Subcutaneous abdominal adipose tissue (tissue), 5 donors: ENCODE measurements around the gene KCTD1.
A peak's percentile ranks its signal among the peaks of the same experiment; 100 is the strongest.

Source experiments
- H3K27ac ChIP-seq: one replicate; pipeline ENCODE4 v1.7.0; 2013; ENCODE audit warnings: low read depth, mild to moderate bottlenecking, inconsistent platforms, low read length, moderate library complexity
- H3K27me3 ChIP-seq, 5 donors: one replicate each; pipeline ENCODE4 v1.7.0; 2013; ENCODE audit warnings: low read length in 5 of 5, inconsistent platforms in 1 of 5; ENCODE audit not compliant: control insufficient read depth in 5 of 5, insufficient read depth in 4 of 5
- H3K36me3 ChIP-seq, 5 donors: one replicate each; pipeline ENCODE4 v1.7.0; 2013; ENCODE audit warnings: low read length in 5 of 5; ENCODE audit not compliant: control insufficient read depth in 5 of 5, insufficient read depth in 5 of 5
- H3K4me1 ChIP-seq, 5 donors: one replicate each; pipeline ENCODE4 v1.7.0; 2013; ENCODE audit warnings: low read length in 5 of 5, mild to moderate bottlenecking in 3 of 5, moderate library complexity in 1 of 5; ENCODE audit not compliant: control insufficient read depth in 5 of 5, insufficient read depth in 5 of 5
- H3K4me3 ChIP-seq, 5 donors: one replicate each; pipeline ENCODE4 v1.7.0; 2013; ENCODE audit warnings: low read length in 5 of 5, low read depth in 1 of 5
- H3K9ac ChIP-seq, 5 donors: one replicate each; pipeline ENCODE4 v1.7.0; 2013; ENCODE audit warnings: low read length in 5 of 5, mild to moderate bottlenecking in 4 of 5, moderate library complexity in 3 of 5
- H3K9me3 ChIP-seq, 5 donors: one replicate each; pipeline ENCODE4 v1.7.0; 2013; ENCODE audit warnings: low read length in 5 of 5; ENCODE audit not compliant: control insufficient read depth in 5 of 5
- donor health status: healthy.
- donor health status: healthy.
- donor health status: healthy.
- donor health status: healthy.
- donor health status: healthy.

KCTD1 gene

DNA sequence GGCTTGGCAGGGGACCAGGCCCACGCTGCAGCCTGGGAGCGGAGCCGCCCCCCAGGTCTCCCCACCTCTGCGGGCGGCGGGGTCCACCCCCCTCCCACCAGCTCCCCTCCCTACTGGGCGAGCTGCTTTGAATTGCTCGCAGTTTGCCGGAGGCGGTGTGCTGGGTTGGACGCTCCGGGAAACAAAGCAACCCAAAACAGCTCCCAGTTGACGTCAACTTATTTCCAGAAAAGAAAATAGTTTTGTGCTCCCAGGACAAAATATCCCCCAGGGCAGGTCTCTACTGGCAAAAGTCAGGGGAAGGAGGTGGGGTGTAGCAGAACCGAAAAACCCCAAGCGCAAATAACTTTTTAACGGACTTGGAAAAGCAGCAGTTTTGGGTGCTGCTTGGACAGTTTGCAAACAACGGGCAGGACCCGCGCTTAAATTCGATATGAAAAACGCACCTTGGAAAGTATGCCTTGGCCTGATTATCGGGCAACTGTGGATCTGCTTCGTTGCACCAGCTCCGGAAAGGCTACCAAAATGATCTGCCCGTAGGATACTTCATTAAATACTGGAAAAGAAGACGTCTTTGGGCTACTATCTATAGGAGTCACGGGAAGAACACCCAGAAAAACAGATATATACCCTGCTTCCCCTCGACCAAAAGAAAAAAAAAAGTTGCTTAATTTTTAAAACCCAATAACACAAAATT lies 2.8 kb upstream of the KCTD1 start:
- H3K27ac ChIP-seq, result no peak overlapping the region
- no peak overlapping the region for H3K9ac ChIP-seq
- H3K4me1 ChIP-seq, result peaks cover 0 to 44% (median 37%) of the 10 kb centered on the region in 5 donors
- H3K27me3 ChIP-seq, result peaks cover 0 to 9% (median 2%) of the 10 kb centered on the region in 5 donors
- peak overlapping the region in 4 of 5 donors; percentile 39 to 88 (median 81) for H3K4me3 ChIP-seq
- no peaks in the 10 kb centered on the region for H3K9me3 ChIP-seq
- no peaks in the 10 kb centered on the region for H3K36me3 ChIP-seq

DNA sequence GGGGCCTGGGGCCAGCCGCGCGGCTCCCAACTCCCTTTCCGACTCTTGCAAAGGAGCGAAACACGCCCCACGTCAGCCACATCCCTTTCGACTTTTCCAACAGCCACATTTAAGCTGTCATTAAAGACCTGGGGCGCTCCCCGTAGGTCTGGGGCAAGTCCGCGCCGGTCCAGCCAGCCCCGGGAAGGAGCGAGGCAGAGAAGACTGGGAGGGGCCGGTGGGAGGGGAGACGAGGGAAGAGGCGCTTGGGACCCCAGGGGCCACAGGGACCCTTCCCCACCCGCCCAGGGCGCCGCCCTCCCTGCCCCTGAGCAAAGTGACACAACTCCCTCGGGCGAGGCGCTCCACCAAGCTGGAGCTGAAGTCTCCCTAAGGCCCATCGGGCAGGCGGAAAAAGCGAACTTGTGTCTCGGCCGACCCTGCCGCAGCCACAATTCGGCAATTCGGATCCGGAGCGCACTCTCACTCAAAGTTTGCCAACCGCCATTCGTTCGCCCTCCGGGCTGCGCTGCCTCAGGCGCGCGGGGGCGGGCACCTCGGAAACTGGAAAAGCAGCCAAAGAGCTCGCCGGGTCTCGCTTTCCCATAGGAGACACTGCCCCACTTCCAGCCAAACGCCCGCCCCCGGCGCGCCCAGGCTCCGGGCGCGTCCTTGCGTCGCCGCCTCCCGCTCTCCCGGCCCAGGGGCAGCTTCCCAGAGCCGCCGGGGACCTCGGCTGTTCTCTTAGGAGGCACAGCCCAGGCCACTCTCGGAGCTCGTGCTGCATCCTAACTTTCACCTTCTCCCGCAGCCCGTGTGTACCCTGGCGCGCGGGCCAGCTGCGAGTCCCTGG lies 1.1 kb upstream of the KCTD1 start:
- peak overlapping the region in 4 of 5 donors; percentile 79 to 88 (median 82) for H3K4me3 ChIP-seq
- peaks cover 0 to 49% (median 46%) of the 10 kb centered on the region in 5 donors for H3K4me1 ChIP-seq
- H3K27ac ChIP-seq, result no peak overlapping the region
- no peaks in the 10 kb centered on the region for H3K36me3 ChIP-seq
- no peaks in the 10 kb centered on the region for H3K9me3 ChIP-seq
- H3K9ac ChIP-seq, result peak overlapping the region in 3 of 5 donors; percentile 2 to 58 (median 52)
- peaks cover 0 to 9% (median 2%) of the 10 kb centered on the region in 5 donors for H3K27me3 ChIP-seq

DNA sequence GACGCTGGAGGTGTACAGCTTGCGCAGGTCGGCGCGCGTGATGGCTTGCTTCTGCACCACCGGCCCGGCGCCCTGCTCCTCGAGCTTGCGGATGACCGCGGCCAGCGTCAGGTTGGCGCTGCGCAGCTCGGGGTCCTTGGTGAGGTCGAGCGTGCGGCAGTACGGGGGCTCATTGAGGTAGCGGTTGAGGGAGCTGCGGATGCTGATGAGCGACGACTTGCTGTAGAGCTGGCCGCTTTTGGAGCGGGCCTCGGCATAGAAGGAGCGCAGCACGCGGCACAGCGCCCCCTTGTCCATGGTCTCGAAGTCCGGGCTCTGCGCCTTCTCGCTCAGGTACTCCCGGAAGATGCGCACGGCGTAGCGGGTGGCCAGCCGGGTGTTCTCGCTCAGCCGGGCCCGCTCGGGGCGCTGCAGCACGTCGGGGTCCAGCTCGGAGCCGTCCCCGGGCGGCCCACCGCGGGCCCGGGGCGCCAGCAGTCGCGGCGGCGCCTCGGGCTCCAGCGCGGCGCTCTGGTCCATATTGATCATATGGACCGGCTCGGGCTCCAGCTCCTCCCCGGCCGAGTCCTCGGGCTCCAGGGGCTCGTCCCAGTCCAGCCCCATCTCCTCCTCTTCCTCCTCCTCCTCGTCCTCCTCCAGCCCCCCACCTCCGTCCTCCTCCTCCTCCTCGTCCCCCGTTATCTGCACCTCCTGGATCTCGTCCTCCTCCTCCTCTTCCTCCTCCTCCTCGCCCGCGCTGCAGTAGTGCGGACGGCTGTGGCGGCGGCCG lies 523 bp downstream of the KCTD1 start:
- H3K27me3 ChIP-seq, result peaks cover 0 to 9% (median 2%) of the 10 kb centered on the region in 5 donors
- H3K36me3 ChIP-seq, result no peaks in the 10 kb centered on the region
- H3K9me3 ChIP-seq, result no peaks in the 10 kb centered on the region
- peaks cover 0 to 50% (median 46%) of the 10 kb centered on the region in 5 donors for H3K4me1 ChIP-seq
- peak overlapping the region; percentile 79 to 88 (median 83) for H3K4me3 ChIP-seq
- H3K27ac ChIP-seq, result no peak overlapping the region
- H3K9ac ChIP-seq, result peak overlapping the region in 2 of 5 donors; percentile 26 to 42

DNA sequence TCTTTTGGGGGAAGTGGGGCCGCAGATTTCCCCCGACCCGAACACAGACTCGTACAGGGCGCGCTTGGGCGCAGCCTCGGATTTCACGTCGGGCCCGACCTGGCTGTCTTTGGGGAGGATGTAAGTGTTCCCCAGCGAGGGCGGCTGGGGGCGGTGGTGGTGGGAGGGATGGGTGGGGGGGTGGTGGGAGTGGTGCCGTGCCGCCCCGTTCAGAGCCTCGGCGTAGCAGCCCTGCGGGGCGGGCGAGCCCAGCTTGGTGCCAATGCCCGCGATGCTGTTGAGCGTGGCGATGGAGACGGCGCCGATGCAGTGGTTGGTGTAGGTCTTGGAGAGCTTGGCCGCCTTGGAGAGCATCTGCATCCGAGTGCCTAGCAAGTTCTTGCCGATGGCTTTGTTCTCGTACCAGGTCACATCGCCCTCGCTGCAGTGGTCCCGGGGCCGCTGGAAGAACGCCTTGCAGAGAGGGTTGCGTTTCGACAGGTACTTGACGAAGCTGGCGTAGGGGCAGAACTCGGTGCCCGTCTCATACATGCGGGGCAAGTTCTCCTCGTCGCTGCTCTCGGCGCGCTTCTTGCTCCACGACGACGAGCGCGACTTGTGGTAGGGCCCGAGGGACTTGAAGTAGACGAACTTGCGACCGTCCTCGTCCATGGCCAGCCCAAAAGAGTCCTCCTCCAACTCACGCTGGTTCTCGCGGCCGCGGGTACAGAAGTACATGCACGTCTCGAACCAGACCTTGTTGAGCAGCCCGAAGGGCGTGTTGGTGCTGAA lies 1.3 kb downstream of the KCTD1 start:
- Histone ChIP-seq H3K36me3 (no peaks in the 10 kb centered on the region), H3K27me3 (peaks cover 0 to 9% (median 2%) of the 10 kb centered on the region in 5 donors), H3K4me3 (peak overlapping the region; percentile 63 to 88 (median 80)), H3K4me1 (peaks cover 0 to 50% (median 46%) of the 10 kb centered on the region in 5 donors), H3K9me3 (no peaks in the 10 kb centered on the region), H3K9ac (no peak overlapping the region), H3K27ac (no peak overlapping the region)

DNA sequence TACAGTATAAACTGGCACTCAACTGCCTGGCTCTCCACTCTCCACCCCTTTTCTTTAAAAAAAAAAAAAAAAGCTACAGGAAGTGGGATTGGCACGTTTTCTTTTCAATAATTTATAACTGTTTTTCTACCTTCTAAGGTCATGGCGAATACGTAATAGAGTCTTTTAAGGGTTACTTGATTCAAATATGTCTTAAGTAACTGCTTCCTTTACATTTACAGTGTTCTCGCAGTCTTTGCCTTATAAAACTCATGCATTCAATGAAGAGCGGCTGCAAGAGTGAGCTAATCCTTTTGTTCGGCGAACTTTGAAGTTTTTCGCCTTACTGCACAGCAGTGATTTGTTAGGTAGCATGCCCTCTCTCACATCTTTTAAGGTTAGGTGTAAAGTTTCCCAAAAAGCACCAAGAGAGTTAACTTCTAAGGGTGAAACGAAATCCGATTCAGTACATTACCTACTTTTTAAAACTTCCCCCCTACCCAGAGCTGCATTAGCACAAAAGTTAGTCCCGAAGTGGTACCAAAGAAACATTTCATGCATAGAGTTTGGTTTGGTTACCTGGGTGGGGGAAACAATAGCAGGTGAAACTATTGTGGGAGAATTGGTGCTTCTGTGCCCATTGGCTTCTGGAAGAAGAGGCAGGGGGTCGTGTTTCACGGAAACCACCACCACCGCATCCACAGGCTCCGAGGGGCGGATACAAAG lies 2.0 kb downstream of the KCTD1 start:
- no peak overlapping the region for H3K27ac ChIP-seq
- no peak overlapping the region for H3K4me3 ChIP-seq
- H3K4me1 ChIP-seq, result peaks cover 0 to 50% (median 46%) of the 10 kb centered on the region in 5 donors

DNA sequence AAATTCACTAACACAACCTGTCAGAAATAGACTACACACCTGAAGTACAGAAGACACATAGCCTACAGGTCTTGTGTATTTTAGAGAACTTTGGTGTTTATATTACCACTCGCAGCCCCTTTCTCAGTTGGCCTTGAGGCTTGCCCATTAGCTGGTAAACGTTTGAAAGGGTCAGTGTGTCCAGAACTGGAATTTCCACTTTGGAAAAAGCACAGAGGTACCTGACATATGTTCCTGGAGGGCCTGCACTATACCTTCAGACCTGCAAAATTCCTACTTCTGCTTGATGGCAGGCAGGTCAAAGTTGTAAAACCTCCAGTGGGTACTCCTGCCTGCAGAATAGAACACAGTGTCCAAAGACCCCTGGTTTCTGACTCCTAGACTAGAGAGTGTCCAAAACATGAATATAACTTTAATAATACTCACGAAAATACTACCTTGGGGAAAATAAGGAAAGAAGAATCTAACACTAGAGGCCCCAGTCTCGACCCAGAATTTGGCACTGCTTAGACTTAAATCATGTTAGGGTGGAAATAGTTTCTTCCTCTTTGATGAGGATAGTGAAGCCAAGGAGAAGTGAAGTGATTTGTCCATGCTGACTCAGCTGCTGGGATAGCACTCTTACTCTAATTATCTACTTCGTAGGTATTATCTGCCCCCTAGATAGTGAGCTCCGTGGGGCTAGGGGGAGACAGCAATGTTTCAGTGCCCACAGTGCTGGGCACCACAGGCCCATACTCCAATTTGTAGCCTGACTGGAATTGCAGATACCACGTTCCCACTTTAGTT lies 2.8 kb downstream of the KCTD1 start:
- Histone ChIP-seq H3K4me3 (no peak overlapping the region), H3K27me3 (peaks cover 0 to 5% (median 0%) of the 10 kb centered on the region in 5 donors), H3K27ac (no peak overlapping the region), H3K9ac (no peak overlapping the region), H3K9me3 (no peaks in the 10 kb centered on the region), H3K36me3 (no peaks in the 10 kb centered on the region), H3K4me1 (peaks cover 0 to 45% (median 39%) of the 10 kb centered on the region in 5 donors)

More for the DNA sequence above, 2.0 kb downstream of the KCTD1 start:
- H3K27me3 ChIP-seq, result peaks cover 0 to 8% (median 2%) of the 10 kb centered on the region in 5 donors
- no peaks in the 10 kb centered on the region for H3K9me3 ChIP-seq
- no peaks in the 10 kb centered on the region for H3K36me3 ChIP-seq
- H3K9ac ChIP-seq, result no peak overlapping the region

DNA sequence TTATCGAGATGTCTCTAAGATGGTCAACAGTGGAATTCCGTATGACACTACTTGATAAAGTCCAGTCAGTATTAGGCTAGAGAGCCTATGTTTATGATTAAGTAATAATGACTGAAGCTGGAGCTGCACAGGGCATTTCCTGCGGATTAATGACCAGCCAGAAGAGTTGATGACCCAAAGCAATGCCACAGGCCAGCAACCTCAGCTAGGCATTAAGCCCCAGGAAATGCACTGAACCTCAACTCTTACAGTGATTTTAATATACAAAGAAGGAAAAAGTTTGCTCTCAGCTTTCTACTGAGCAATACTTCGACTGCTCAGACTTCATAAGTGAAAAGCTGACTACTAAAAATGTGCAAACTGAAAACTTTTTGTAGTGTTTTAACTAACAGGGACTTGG lies 3.9 kb downstream of the KCTD1 start:
- H3K4me3 ChIP-seq, result no peak overlapping the region
- no peaks in the 10 kb centered on the region for H3K9me3 ChIP-seq
- H3K36me3 ChIP-seq, result no peaks in the 10 kb centered on the region
- peaks cover 0 to 34% (median 28%) of the 10 kb centered on the region in 5 donors for H3K4me1 ChIP-seq
- no peak overlapping the region for H3K9ac ChIP-seq
- H3K27me3 ChIP-seq, result no peaks in the 10 kb centered on the region
- no peak overlapping the region for H3K27ac ChIP-seq

DNA sequence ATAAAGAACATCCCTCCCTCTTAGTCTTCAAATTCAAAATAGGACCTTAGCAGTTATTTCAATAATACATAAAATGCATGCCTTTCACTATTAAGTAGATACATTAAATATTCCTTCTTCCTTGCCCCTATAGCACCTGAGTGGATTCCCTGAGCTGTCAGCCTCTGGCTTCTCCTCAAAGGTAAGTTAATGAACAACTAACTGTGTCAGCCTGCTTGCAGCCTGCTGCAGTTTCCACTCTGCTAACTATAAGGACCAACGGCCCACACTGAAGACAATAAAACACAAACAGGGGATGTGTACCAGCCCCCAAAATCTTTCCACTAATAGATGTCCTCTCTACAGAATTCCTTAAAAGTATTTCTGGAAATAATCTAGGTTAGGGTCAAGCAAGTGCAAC lies 5.0 kb downstream of the KCTD1 start:
- Histone ChIP-seq H3K4me3 (no peak overlapping the region), H3K4me1 (peaks cover 0 to 30% (median 20%) of the 10 kb centered on the region in 5 donors), H3K36me3 (no peaks in the 10 kb centered on the region), H3K9me3 (no peaks in the 10 kb centered on the region), H3K27me3 (no peaks in the 10 kb centered on the region), H3K27ac (no peak overlapping the region), H3K9ac (no peak overlapping the region)
